HEK293 (cell line): ENCODE data around the gene NCMAP.

Source experiments
- CTCF ChIA-PET: fragments of 350-600 bp; formaldehyde crosslinking; extraction: SDS; loops from one replicate; lab custom pipeline; 2021; ENCODE audit warnings: antibody characterized with exemption; lab: Yijun Ruan, JAX
- POLR2A ChIA-PET: fragments of 300-600 bp; formaldehyde crosslinking; extraction: SDS; loops from one replicate; lab custom pipeline; 2020; ENCODE audit warnings: antibody characterized with exemption, inconsistent platforms; lab: Yijun Ruan, JAX
- H3K27ac ChIP-seq: fragments of 200-500 bp; sonication (Bioruptor generic); 2 replicates; pipeline ENCODE4 v1.5.1; 2014; ENCODE audit warnings: low read depth, low read length, control low read depth, inconsistent platforms; ENCODE audit errors: extremely low read depth
- H3K36me3 ChIP-seq, 2 experiments: fragments of 200-500 bp in 1 of 2; sonication (Bioruptor generic) in 1 of 2; 1 replicate in 1 of 2; 2 replicates in 1 of 2; pipeline ENCODE4 v1.5.1; 2014 to 2017; ENCODE audit warnings: inconsistent platforms in 2 of 2, low read length in 2 of 2; ENCODE audit not compliant: control insufficient read depth in 2 of 2, insufficient read depth in 1 of 2
- H3K4me1 ChIP-seq: fragments of 200-500 bp; sonication (Bioruptor generic); 2 replicates; pipeline ENCODE4 v1.5.1; 2014; ENCODE audit warnings: mild to moderate bottlenecking, low read length, inconsistent platforms; ENCODE audit not compliant: control insufficient read depth, insufficient read depth
- H3K4me3 ChIP-seq: 2 replicates; pipeline ENCODE4 v1.5.1; 2011; ENCODE audit warnings: low read depth, mild to moderate bottlenecking, control low read depth, low read length, moderate library complexity
- H3K9me3 ChIP-seq: fragments of 200-500 bp; sonication (Bioruptor generic); 2 replicates; pipeline ENCODE4 v1.5.1; 2014; ENCODE audit warnings: low read depth, low read length, inconsistent platforms; ENCODE audit not compliant: control insufficient read depth, insufficient read depth
- GLI2 ChIP-seq: fragments of 450-650 bp; formaldehyde crosslinking; IDR thresholded peaks from 2 replicates; pipeline ENCODE4; 2017; ENCODE audit warnings: missing biosample characterization, missing genetic modification characterization, low read depth, borderline replicate concordance
- KLF17 ChIP-seq: fragments of 450-650 bp; formaldehyde crosslinking; IDR thresholded peaks from 2 replicates; pipeline ENCODE4 v1.5.1; 2016; ENCODE audit warnings: missing biosample characterization, missing genetic modification characterization
- RBAK ChIP-seq: fragments of 450-650 bp; formaldehyde crosslinking; IDR thresholded peaks from 2 replicates; pipeline ENCODE4 v1.5.1; 2016; ENCODE audit warnings: missing biosample characterization, missing genetic modification characterization
- ZBTB17 ChIP-seq: fragments of 450-650 bp; formaldehyde crosslinking; IDR thresholded peaks from 2 replicates; pipeline ENCODE4 v1.5.1; 2016; ENCODE audit warnings: missing biosample characterization, missing genetic modification characterization
- ZBTB7A ChIP-seq: fragments of 450-650 bp; formaldehyde crosslinking; IDR thresholded peaks from 2 replicates; pipeline ENCODE4 v1.5.1; 2016; ENCODE audit warnings: low read depth, missing biosample characterization, missing genetic modification characterization
- ZNF146 ChIP-seq: fragments of 450-650 bp; formaldehyde crosslinking; IDR thresholded peaks from 2 replicates; pipeline ENCODE4 v1.5.1; 2016; ENCODE audit warnings: missing biosample characterization, missing genetic modification characterization
- ZNF184 ChIP-seq: fragments of 450-650 bp; IDR thresholded peaks from 2 replicates; pipeline ENCODE4 v1.5.1; 2018; ENCODE audit warnings: missing biosample characterization, mild to moderate bottlenecking, missing genetic modification characterization
- ZNF2 ChIP-seq: fragments of 450-650 bp; formaldehyde crosslinking; IDR thresholded peaks from 2 replicates; pipeline ENCODE4 v1.5.1; 2016; ENCODE audit warnings: missing biosample characterization, missing genetic modification characterization
- ZNF23 ChIP-seq: fragments of 450-650 bp; formaldehyde crosslinking; IDR thresholded peaks from 2 replicates; pipeline ENCODE4 v1.5.1; 2016; ENCODE audit warnings: missing biosample characterization, missing genetic modification characterization, borderline replicate concordance
- ZNF248 ChIP-seq: fragments of 450-650 bp; formaldehyde crosslinking; IDR thresholded peaks from 2 replicates; pipeline ENCODE4 v1.5.1; 2017; ENCODE audit warnings: missing biosample characterization, missing genetic modification characterization
- ZNF274 ChIP-seq, 2 experiments: fragments of 200-500 bp in 1 of 2; fragments of 450-650 bp in 1 of 2; sonication (Bioruptor generic) in 1 of 2; formaldehyde crosslinking in 1 of 2; IDR thresholded peaks; 2 replicates each; pipeline versions ENCODE4 v1.5.1 to v1.6.1; 2014 to 2016; ENCODE audit warnings: borderline replicate concordance in 1 of 2, inconsistent platforms in 1 of 2, low read length in 1 of 2, missing biosample characterization in 1 of 2, missing genetic modification characterization in 1 of 2
- ZNF433 ChIP-seq: fragments of 450-650 bp; formaldehyde crosslinking; IDR thresholded peaks from 2 replicates; pipeline ENCODE4 v1.5.1; 2016; ENCODE audit warnings: missing biosample characterization, missing genetic modification characterization, low read depth
- ZNF449 ChIP-seq: fragments of 450-650 bp; formaldehyde crosslinking; IDR thresholded peaks from 2 replicates; pipeline ENCODE4 v1.5.1; 2017; ENCODE audit warnings: missing biosample characterization, mild to moderate bottlenecking, missing genetic modification characterization, moderate library complexity
- ZNF513 ChIP-seq: fragments of 450-650 bp; IDR thresholded peaks from 2 replicates; pipeline ENCODE4 v1.5.1; 2018; ENCODE audit warnings: missing biosample characterization, missing genetic modification characterization
- ZNF514 ChIP-seq: fragments of 450-650 bp; formaldehyde crosslinking; IDR thresholded peaks from 2 replicates; pipeline ENCODE4 v1.5.1; 2016; ENCODE audit warnings: missing biosample characterization, missing genetic modification characterization
- ZNF555 ChIP-seq: fragments of 450-650 bp; formaldehyde crosslinking; conservative IDR thresholded peaks from 2 replicates; pipeline ENCODE4 v1.5.1; 2017; ENCODE audit warnings: missing biosample characterization, mild to moderate bottlenecking, missing genetic modification characterization, inconsistent platforms
- ZNF580 ChIP-seq: fragments of 450-650 bp; formaldehyde crosslinking; IDR thresholded peaks from 2 replicates; pipeline ENCODE4 v1.5.1; 2016; ENCODE audit warnings: missing biosample characterization, missing genetic modification characterization
- ZNF629 ChIP-seq: fragments of 450-650 bp; formaldehyde crosslinking; IDR thresholded peaks from 2 replicates; pipeline ENCODE4 v1.5.1; 2017; ENCODE audit warnings: missing biosample characterization, missing genetic modification characterization
- ZNF776 ChIP-seq: fragments of 450-650 bp; formaldehyde crosslinking; IDR thresholded peaks from 2 replicates; pipeline ENCODE4 v1.5.0; 2017; ENCODE audit warnings: missing biosample characterization, missing genetic modification characterization, borderline replicate concordance
- ZNF837 ChIP-seq: fragments of 450-650 bp; formaldehyde crosslinking; IDR thresholded peaks from 2 replicates; pipeline ENCODE4 v1.5.1; 2016; ENCODE audit warnings: missing biosample characterization, missing genetic modification characterization
- ZNF843 ChIP-seq: fragments of 450-650 bp; formaldehyde crosslinking; IDR thresholded peaks from 2 replicates; pipeline ENCODE4 v1.5.1; 2016; ENCODE audit warnings: missing biosample characterization, missing genetic modification characterization
- ZSCAN18 ChIP-seq: fragments of 450-650 bp; formaldehyde crosslinking; IDR thresholded peaks from 2 replicates; pipeline ENCODE4 v1.5.1; 2016; ENCODE audit warnings: missing biosample characterization, missing genetic modification characterization

The NCMAP gene

GRCh38 chr1:24596401-24596880, 40.6 kb downstream of the NCMAP start:
- POLR2A ChIA-PET, result no interaction called here
- TF ChIP-seq ZNF248 (tag by site-specific recombination), result no peak
- no peak for TF ChIP-seq ZBTB17 (tag by site-specific recombination)
- no peak for TF ChIP-seq ZNF433
- no peak for TF ChIP-seq ZNF274 (IDR thresholded peaks at IDR 0.05; ENCODE audit: low read length)
- TF ChIP-seq ZNF274 (tag by site-specific recombination; IDR thresholded peaks at IDR 0.05; ENCODE audit: borderline replicate concordance), result no peak
- TF ChIP-seq KLF17 (tag by site-specific recombination), result no peak
- TF ChIP-seq ZNF514 (tag by site-specific recombination), result no peak
- TF ChIP-seq ZNF555 (tag by site-specific recombination), result no peak
- no peak for TF ChIP-seq ZNF513 (tag by site-specific recombination)
- no peak for TF ChIP-seq ZNF837
- no peak for TF ChIP-seq ZSCAN18 (tag by site-specific recombination)
- TF ChIP-seq ZNF580 (tag by site-specific recombination), result no peak
- no peak for TF ChIP-seq ZNF23 (tag by site-specific recombination)
- no peak for TF ChIP-seq ZNF629 (tag by site-specific recombination)
- TF ChIP-seq ZNF776, result no peak
- no peak for TF ChIP-seq ZBTB7A (tag by site-specific recombination)
- no peak for TF ChIP-seq ZNF449 (tag by site-specific recombination)
- Histone ChIP-seq H3K27ac (no peak overlapping the region), H3K4me3 (no peak overlapping the region), H3K9me3 (no peaks in the 10 kb centered on the region), H3K36me3 (no peaks in the 10 kb centered on the region), H3K4me1 (peaks cover 4% of the 10 kb centered on the region)
- CTCF ChIA-PET, result interaction anchor here (0.6 to 1.8 kb wide), 8 partner anchors 9 to 609 kb away, joined by 3 to 20 read pairs (median 4); no protein-coding TSS in a partner anchor

- CTCF ChIA-PET, result interaction anchor here (0.6 to 1.2 kb wide), 4 partner anchors 12 to 394 kb away, joined by 3 to 7 read pairs (median 3); no protein-coding TSS in a partner anchor
- Histone ChIP-seq H3K9me3 (no peaks in the 10 kb centered on the region), H3K4me3 (no peak overlapping the region), H3K36me3 (no peaks in the 10 kb centered on the region), H3K27ac (no peak overlapping the region), H3K4me1 (peaks cover 4% of the 10 kb centered on the region)
- TF ChIP-seq RBAK (tag by site-specific recombination) (no peak), ZNF843 (tag by site-specific recombination) (no peak), ZNF2 (tag by site-specific recombination) (no peak), ZNF146 (peak; percentile 66), GLI2 (no peak), ZNF184 (no peak), ZNF23 (tag by site-specific recombination) (no peak)
- TF ChIP-seq, all 188 proteins: peak for 1
- POLR2A ChIA-PET, result no interaction called here
These were observed 43.4 kb downstream of the NCMAP start for GRCh38 chr1:24599265-24599664.
